Large intestine (tissue), 3 donors: ENCODE measurements around the gene KANSL1L. TPM values are rescaled to one million over a fixed set of nuclear protein-coding genes. Genes with fewer than 3 reads are reported as not detected.

Source experiments
- DNase-seq, 2 donors: peaks; one replicate each; pipeline versions ENCODE4 v3.0.0 to v3.0.0-alpha.2; 2013
- H3K27ac ChIP-seq: one replicate; pipeline ENCODE4 v1.5.1; 2013; ENCODE audit warnings: low read length
- H3K27me3 ChIP-seq: 2 replicates; pipeline ENCODE4 v1.6.1; 2013; ENCODE audit warnings: low read length; ENCODE audit not compliant: control insufficient read depth, insufficient read depth
- H3K36me3 ChIP-seq: 2 replicates; pipeline ENCODE4 v1.6.1; 2013; ENCODE audit warnings: low read length; ENCODE audit not compliant: control insufficient read depth, insufficient read depth
- H3K4me1 ChIP-seq: one replicate; pipeline ENCODE4 v1.6.1; 2013; ENCODE audit warnings: low read length; ENCODE audit not compliant: control insufficient read depth, insufficient read depth
- H3K4me3 ChIP-seq: one replicate; pipeline ENCODE4 v1.5.1; 2013; ENCODE audit warnings: low read length
- H3K9me3 ChIP-seq: one replicate; pipeline ENCODE4 v1.6.1; 2013; ENCODE audit warnings: mild to moderate bottlenecking, low read depth, low read length, moderate library complexity; ENCODE audit not compliant: control insufficient read depth
- WGBS: methylation state at CpG from one replicate; pipeline ENCODE4 v1.1.5; 2013; ENCODE audit warnings: low lambda C conversion rate; ENCODE audit not compliant: insufficient coverage; 5-methylcytosine and 5-hydroxymethylcytosine counted together
- polyA plus RNA-seq: library from polyadenylated mRNA; unstranded; fragments of 120-200 nt; gene quantifications from one replicate; pipeline ENCODE4 v1.2.1, GENCODE V29; 2013

The KANSL1L gene
- polyA plus RNA-seq, 1 donor: 23.1 TPM

DNA sequence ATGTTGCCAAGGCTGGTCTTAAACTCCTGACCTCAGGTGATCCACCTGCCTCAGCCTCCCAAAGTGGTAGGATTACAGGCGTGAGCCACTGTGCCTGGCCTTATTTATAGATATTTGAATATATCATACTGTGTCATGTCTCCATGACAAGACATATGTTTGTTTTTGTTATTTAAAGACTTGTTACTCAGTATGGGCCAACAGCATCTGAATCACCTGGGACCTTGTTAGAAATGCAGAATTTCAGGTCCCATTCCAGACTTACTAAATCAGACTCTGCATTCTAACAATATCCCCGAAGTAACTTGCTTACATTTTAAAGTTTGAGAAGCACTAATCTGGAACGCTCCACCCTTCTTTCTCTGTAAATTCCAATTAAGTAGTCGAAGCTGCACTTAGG lies 135.5 kb downstream of the KANSL1L start:
- no peak overlapping the region for H3K27ac ChIP-seq
- H3K4me3 ChIP-seq: no peak overlapping the region
- H3K36me3 ChIP-seq: no peaks in the 10 kb centered on the region
- DNase-seq: no peak
- H3K4me1 ChIP-seq: no peaks in the 10 kb centered on the region
- no peaks in the 10 kb centered on the region for H3K27me3 ChIP-seq
- WGBS: 93% methylated on average over 3 of the region's 4 CpGs
- no peaks in the 10 kb centered on the region for H3K9me3 ChIP-seq

DNA sequence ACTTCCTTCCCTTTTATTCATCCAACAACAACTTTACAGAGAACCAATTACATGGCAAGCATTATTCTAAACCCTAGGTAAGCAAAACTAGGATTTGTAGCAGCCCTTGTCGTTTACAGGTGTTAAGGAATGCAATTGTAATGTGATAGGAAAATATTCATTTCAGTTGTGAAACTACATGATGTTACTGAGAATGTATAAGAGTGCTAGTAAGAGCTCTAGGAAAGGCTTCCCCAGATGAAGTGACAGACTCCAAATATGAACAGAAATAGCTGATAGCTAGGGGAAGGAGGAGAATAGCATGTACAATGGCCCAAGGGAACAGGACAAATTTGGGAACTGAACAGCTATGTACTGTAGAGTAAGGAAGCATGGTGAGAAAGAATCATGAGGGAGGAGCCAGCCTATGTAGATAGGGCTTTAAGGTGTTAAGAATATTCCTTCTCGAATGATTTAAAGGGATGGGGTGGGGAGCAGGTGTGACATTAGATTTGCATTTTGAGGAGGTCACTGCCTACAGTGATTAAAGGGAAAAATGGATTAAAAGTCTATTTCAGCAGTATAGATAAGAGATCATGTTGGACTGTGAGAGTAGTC lies 137.0 kb downstream of the KANSL1L start:
- 67% methylated on average over 1 of the region's 2 CpGs for WGBS
- no peaks in the 10 kb centered on the region for H3K4me1 ChIP-seq
- no peaks in the 10 kb centered on the region for H3K9me3 ChIP-seq
- H3K36me3 ChIP-seq: no peaks in the 10 kb centered on the region
- H3K4me3 ChIP-seq: no peak overlapping the region
- DNase-seq: no peak
- no peak overlapping the region for H3K27ac ChIP-seq
- no peaks in the 10 kb centered on the region for H3K27me3 ChIP-seq

DNA sequence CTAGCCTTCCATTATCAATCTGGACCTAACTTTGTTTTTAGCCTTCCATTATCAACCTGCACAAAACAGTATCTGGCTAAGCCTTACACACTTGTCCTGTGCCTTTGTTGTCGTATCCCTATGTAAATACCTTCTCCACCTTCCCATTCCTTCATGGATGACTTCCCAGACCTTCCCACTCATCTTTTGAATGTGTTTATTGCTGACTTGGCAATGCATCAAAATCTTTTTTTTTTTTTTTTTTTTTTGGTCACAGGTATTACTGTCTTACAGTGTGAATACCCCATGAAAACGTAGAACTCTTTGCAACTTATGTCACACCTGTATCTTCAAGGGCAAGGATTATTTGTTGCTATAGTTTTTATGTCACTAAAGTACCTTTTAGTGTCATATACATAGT lies 143.0 kb downstream of the KANSL1L start:
- Histone ChIP-seq H3K27ac (no peak overlapping the region), H3K27me3 (no peaks in the 10 kb centered on the region), H3K36me3 (peaks cover 19% of the 10 kb centered on the region), H3K4me3 (no peak overlapping the region), H3K4me1 (no peaks in the 10 kb centered on the region), H3K9me3 (no peaks in the 10 kb centered on the region)
- no CpG with 5 or more reads among the region's 2 CpGs for WGBS
- DNase-seq: no peak

DNA sequence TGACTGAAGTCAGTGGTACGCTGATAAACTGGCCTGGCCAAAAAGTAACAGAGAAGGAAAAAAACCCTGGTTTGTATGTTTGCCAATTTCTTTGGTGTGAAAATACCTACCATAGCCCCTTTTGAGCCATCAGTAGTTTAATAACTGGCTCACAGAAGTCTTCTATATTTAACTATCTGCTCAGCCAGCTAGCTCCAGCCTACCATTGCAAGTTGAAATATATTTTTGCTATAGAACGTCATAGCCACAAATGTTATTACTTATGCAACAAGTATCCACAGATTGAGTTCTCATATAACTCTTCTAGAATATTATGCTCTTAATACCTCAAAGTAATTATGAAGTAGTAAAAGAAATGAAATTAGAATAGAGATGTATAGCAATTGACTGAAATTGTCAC lies 143.6 kb downstream of the KANSL1L start:
- Histone ChIP-seq H3K27ac (no peak overlapping the region), H3K36me3 (peaks cover 24% of the 10 kb centered on the region), H3K4me1 (no peaks in the 10 kb centered on the region), H3K9me3 (no peaks in the 10 kb centered on the region), H3K4me3 (no peak overlapping the region), H3K27me3 (no peaks in the 10 kb centered on the region)
- WGBS: no CpG with 5 or more reads among the region's 2 CpGs
- DNase-seq: no peak

DNA sequence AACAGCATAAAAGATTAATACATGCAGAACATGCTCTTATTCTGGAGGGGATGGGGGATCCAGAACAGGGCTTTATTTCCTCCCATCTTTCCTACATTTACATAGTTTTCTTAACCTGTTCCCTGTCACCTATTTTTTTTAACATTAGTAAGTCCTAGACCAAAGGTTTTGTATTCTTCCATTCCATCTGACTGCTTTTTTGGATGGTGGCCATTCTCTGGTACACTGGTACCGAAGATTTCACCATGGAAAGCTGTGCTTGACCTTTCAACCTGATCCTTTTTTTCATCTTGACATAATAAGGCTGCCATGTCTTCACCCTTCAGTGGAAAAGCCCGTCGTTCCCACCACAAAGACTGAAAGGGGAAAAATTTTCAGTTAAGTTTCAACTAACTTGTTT lies 148.4 kb downstream of the KANSL1L start:
- no peak overlapping the region for H3K27ac ChIP-seq
- H3K9me3 ChIP-seq: no peaks in the 10 kb centered on the region
- no peak overlapping the region for H3K4me3 ChIP-seq
- no CpG with 5 or more reads among the region's 3 CpGs for WGBS
- H3K4me1 ChIP-seq: no peaks in the 10 kb centered on the region
- no peak for DNase-seq
- H3K36me3 ChIP-seq: peaks cover 36% of the 10 kb centered on the region
- H3K27me3 ChIP-seq: no peaks in the 10 kb centered on the region

DNA sequence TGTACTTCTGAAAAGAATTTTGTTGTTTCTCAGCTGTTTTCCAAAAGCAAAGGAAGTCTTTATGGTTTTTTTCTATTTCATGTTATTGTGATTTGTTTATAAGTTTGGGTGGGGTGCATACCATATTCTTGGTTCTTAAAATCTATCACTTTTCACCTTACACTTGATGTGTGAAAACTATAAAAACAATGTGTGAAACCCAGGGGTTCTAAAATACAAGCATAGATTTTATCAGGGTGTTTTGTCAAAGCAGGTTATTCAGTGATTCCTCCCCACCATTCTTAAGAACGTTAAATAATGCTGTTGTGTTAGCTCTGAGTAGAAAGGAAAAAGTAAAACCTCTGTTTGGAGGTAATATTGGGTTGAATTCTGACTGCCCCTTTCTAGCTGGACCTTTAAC lies 151.1 kb downstream of the KANSL1L start:
- no peak for DNase-seq
- WGBS: 80% methylated on average over 1 of the region's 1 CpG
- Histone ChIP-seq H3K27ac (no peak overlapping the region), H3K9me3 (no peaks in the 10 kb centered on the region), H3K36me3 (peaks cover 56% of the 10 kb centered on the region), H3K4me3 (no peak overlapping the region), H3K4me1 (no peaks in the 10 kb centered on the region), H3K27me3 (no peaks in the 10 kb centered on the region)

DNA sequence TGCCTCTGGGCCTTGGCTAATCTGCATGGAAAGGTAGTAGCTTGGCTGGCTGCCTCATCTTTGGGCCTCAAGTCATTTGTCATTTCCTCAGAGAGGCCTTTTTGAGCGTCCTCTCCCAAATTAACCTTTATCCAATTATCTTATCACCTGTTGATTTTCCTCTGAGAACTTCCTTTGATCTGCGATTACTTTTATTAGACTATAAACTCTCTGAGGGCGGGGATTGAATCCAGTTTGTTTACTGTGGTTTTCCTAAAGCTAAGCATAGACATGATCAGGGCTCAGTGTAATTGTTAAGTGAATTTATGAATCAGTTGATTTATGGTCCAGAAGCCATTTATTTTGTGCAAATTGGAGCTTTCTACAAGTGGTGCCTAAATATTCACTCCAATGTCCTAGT lies 161.3 kb downstream of the KANSL1L start:
- Histone ChIP-seq H3K4me3 (no peak overlapping the region), H3K27ac (no peak overlapping the region), H3K9me3 (no peaks in the 10 kb centered on the region), H3K27me3 (no peaks in the 10 kb centered on the region), H3K4me1 (no peaks in the 10 kb centered on the region), H3K36me3 (peaks cover 31% of the 10 kb centered on the region)
- WGBS: 38% methylated on average over 2 of the region's 3 CpGs
- no peak for DNase-seq

DNA sequence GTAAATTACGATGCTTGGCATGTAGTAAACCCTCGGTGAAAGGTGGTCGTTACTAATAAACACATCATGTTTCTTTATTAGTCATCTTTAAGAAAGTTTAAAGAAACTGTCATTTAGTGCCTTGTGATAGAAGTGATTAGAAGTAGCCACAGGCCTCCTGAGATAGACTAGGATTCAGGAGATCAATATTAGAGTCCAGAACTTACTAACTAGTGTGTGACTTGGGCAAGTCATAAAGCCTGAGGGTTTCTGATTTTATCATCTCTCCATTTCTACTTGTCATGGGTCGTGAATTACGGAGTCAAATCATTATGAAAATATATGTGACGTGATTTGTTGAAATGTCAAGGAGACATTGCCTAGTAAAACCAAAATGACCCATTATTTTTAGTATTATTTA lies 162.1 kb downstream of the KANSL1L start:
- Histone ChIP-seq H3K9me3 (no peaks in the 10 kb centered on the region), H3K27ac (no peak overlapping the region), H3K36me3 (peaks cover 29% of the 10 kb centered on the region), H3K4me1 (no peaks in the 10 kb centered on the region), H3K27me3 (no peaks in the 10 kb centered on the region), H3K4me3 (no peak overlapping the region)
- no peak for DNase-seq
- WGBS: 50% methylated on average over 2 of the region's 6 CpGs

DNA sequence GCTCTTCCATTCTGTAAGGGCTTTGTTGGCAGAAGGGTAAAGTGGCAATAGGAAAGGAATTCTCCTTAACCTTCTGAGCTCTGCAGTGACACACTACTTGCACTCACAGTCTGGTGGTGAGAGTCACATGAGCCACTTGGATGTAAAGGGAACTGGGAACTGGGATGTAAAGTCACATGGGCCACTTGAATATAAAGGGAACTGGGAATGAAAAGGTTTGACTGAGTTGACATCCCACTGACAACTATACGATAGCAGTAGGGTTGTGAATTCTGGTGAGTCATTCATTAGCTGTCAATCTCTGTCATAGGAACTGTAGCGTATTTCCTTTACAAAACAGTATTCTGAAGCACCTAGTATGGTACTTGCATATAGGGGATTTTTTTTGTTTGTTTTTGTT lies 163.3 kb downstream of the KANSL1L start:
- H3K27ac ChIP-seq: no peak overlapping the region
- H3K4me3 ChIP-seq: no peak overlapping the region
- no peaks in the 10 kb centered on the region for H3K9me3 ChIP-seq
- no peaks in the 10 kb centered on the region for H3K27me3 ChIP-seq
- WGBS: no CpG with 5 or more reads among the region's 2 CpGs
- peaks cover 29% of the 10 kb centered on the region for H3K36me3 ChIP-seq
- no peaks in the 10 kb centered on the region for H3K4me1 ChIP-seq
- DNase-seq: no peak

DNA sequence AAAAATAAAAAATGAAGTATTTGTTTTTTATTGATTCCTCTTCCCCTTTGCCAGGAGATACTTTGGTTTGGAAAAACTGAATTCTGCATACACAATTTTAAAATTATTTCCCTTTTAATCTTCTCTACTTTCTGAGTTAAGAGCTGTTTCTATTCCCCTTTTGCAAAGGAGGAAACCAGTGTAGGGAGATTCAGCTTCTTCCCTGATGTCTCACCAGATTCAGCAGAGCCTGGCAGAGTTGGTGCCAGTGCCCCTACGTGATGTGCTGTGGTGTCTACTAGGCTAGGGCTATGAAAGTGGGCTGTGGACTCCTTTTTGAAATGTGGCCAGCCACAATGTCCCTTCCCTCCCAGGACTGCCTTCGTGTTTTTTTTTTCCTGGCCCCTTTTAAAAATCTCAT lies 166.3 kb downstream of the KANSL1L start:
- no CpG with 5 or more reads among the region's 2 CpGs for WGBS
- Histone ChIP-seq H3K4me3 (no peak overlapping the region), H3K9me3 (peaks cover 6% of the 10 kb centered on the region), H3K36me3 (peaks cover 13% of the 10 kb centered on the region), H3K27me3 (no peaks in the 10 kb centered on the region), H3K4me1 (no peaks in the 10 kb centered on the region), H3K27ac (no peak overlapping the region)
- no peak for DNase-seq

DNA sequence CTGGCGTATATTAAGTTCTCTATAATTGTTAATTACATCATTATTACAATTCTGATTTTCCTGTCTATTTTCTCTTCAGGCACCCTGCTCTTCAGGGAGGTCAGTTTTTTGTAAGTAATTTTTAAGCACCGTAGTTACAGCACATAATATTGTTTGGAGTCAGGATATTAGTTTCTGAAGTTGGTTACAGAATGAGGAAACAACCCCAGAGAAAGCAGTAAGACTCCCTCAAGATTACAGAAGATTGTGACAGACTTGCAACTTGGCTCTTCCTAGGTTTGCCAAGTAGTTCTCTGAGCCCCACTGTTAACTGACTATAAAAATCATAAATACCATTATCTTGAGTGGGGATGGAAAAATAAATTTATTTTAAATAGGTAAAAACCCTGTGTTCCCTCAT lies 167.8 kb downstream of the KANSL1L start:
- H3K27ac ChIP-seq: no peak overlapping the region
- WGBS: 60% methylated on average over 1 of the region's 2 CpGs
- peaks cover 5% of the 10 kb centered on the region for H3K36me3 ChIP-seq
- H3K27me3 ChIP-seq: no peaks in the 10 kb centered on the region
- peaks cover 6% of the 10 kb centered on the region for H3K9me3 ChIP-seq
- peak overlapping the region; percentile 89 for H3K4me3 ChIP-seq
- no peak for DNase-seq
- no peaks in the 10 kb centered on the region for H3K4me1 ChIP-seq
